ENCODE data around the gene LDHD. TPM values are rescaled to one million over a fixed set of nuclear protein-coding genes. Genes with fewer than 3 reads are reported as not detected.

The LDHD gene
- 0.55 to 1.0 TPM (median 0.82 TPM) in 5 replicates for total RNA-seq (2022; extraction: Qiagen RNA extraction)

DNA sequence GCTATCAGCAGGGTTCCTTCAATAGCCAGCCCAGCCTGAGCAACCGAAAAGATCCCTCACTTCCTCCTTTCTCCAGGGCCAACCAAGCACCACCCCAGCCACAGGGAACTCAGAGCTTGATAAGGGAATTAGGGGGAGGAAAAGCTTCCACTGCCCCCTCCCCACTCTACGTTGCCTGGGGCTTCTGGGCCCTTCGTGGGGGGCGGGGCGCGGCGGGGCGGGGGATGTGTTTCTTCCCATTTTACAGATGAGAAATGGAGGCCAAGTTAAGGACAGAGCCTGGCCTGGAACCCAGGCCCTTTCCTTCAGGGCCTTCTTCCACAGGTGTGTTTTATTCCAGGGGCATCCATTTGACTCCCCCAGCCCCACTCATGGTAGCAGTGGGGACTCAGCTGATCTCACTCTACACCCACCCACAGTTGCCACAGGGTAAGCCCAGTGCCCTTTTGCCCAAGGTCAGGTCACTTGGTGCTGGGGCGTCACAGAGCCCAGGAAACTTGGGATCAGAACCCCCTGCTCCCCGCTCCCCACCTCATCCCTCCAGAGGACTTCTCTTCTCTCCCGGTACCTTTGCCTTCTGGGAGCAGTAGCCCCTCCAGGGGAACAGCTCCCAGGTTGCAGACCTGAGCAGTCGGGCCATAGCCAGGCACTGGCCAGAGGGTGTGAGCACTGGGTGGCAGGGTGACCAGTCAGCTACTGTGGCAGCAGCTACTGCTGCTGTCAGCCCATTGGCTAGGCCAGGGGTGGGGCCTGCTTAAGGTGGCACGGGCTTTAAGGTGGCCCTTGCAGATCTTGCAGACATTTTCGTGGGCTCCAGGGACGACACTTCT, at the start of gene LDHD:
TSS of gene LDHD (minus strand) at position 700 of the 830 bp plus-strand sequence. CDS start at position 640, 60 bp downstream.

DNA sequence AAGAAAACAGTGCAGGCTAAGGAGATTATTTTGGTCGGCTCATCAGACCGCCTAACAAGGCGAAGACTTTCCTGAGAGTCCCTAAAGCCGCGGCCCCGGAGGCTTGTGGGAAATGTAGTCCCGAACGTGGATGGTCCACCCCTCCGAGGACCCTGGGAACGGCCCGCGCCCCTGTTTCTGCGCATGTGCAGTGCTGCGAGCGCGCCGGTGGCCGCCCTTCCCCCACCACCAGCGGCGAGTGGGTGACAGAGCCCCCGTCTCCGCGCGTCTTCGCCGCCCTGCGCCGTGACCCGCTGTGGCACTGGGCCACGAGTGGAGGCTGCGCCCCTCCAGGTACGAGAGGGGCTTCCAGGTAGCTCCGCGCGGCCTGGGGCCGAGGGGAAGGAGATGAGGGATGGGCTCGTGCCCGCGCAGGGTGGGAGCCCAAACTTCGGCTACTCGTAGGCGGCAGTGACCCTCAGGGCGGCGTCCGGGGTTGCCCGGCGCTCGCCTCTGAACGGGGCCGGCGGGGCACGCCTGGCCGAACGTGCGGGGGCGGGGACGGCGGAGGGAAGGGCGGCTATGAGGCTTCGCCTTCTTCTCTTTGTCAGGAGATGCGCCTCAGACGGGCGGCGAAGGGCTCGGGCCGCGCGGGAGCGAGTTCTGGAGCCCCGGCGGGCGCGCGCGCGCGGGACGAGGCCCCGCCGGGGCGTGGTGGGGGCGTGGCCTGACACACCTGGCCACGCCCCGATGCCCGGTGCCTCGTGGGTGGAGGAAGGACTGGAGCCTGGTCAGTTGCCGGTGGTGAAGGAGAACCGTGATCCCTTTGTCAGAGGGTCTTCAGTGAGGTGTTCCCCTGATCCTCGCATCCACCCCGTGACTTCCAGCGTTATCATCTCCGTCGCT, 32.0 kb upstream of the LDHD start, which contains the start of gene ZFP1:
TSS of gene ZFP1 (plus strand) at position 214 of the 885 bp plus-strand sequence. CDS start 4,428 bp downstream, outside the sequence.

Other genes with a start within 250 kb of the LDHD start
- 21.1 to 32.2 TPM (median 29.8 TPM) in 5 replicates for gene WDR59, start 131.7 kb downstream of the LDHD start, total RNA-seq (2022; extraction: Qiagen RNA extraction)
- gene ZNRF1, start 117.8 kb downstream of the LDHD start, total RNA-seq (2022; extraction: Qiagen RNA extraction), result 17.9 to 25.5 TPM (median 22.1 TPM) in 5 replicates
- gene ZFP1, start 31.7 kb upstream of the LDHD start, total RNA-seq (2022; extraction: Qiagen RNA extraction), result 9.4 to 16.9 TPM (median 10.4 TPM) in 5 replicates
- not detected in 5 replicates for gene CTRB2, start 90.4 kb upstream of the LDHD start, total RNA-seq (2022; extraction: Qiagen RNA extraction)
- gene CTRB1, start 102.2 kb upstream of the LDHD start, total RNA-seq (2022; extraction: Qiagen RNA extraction), result not detected in 5 replicates
- gene BCAR1, start 134.8 kb upstream of the LDHD start, total RNA-seq (2022; extraction: Qiagen RNA extraction), result 76.4 to 120 TPM (median 116 TPM) in 5 replicates